Cerebellar nuclear complex (tissue), 1 donor: Measurements from ENCODE around the gene PI4KA.
A peak's percentile ranks its signal among the peaks of the same experiment; 100 is the strongest.

Experiments used
- DNase-seq, 2 experiments: peaks; one replicate each; lab custom pipeline; 2025; lab: John Stamatoyannopoulos, UW

PI4KA gene

GRCh38 chr22:20793748-20794649 lies 64.6 kb downstream of the PI4KA start:
- DNase-seq = no peak

GRCh38 chr22:20792966-20793728 lies 65.5 kb downstream of the PI4KA start:
- DNase-seq = no peak

- DNase-seq = no peak
Observed at GRCh38 chr22:20792221-20792965, 66.2 kb downstream of the PI4KA start.

GRCh38 chr22:20788627-20789344 lies 69.8 kb downstream of the PI4KA start:
- no peak for DNase-seq

- DNase-seq = no peak
Observed at GRCh38 chr22:20787746-20788626, 70.6 kb downstream of the PI4KA start.

GRCh38 chr22:20787223-20787622 lies 71.4 kb downstream of the PI4KA start:
- no peak for DNase-seq

GRCh38 chr22:20786536-20786979 lies 72.1 kb downstream of the PI4KA start:
- DNase-seq = no peak

- DNase-seq = no peak
Observed at GRCh38 chr22:20786048-20786447, 72.6 kb downstream of the PI4KA start.

- DNase-seq = no peak
Observed at GRCh38 chr22:20785415-20785814, 73.2 kb downstream of the PI4KA start.

- peak in 1 of 2 experiments; percentile 10 for DNase-seq
Observed at GRCh38 chr22:20783844-20784723, 74.5 kb downstream of the PI4KA start.

- no peak for DNase-seq
Observed at GRCh38 chr22:20783300-20783673, 75.3 kb downstream of the PI4KA start.

- DNase-seq = no peak
Observed at GRCh38 chr22:20782596-20783299, 75.9 kb downstream of the PI4KA start.

- DNase-seq = no peak
Observed at GRCh38 chr22:20782083-20782482, 76.5 kb downstream of the PI4KA start.

- no peak for DNase-seq
Observed at GRCh38 chr22:20781272-20781990, 77.2 kb downstream of the PI4KA start.

GRCh38 chr22:20779818-20780158 lies 78.8 kb downstream of the PI4KA start:
- DNase-seq = no peak

GRCh38 chr22:20779014-20779817 lies 79.4 kb downstream of the PI4KA start:
- DNase-seq = no peak

- DNase-seq = no peak
Observed at GRCh38 chr22:20777420-20778177, 81.0 kb downstream of the PI4KA start.
